HG03521 (cell line): Measurements from ENCODE around the gene OARD1.
"Not testable (repeated sequence)": the region's sequence is repeated elsewhere in the genome, so short reads cannot be mapped to it uniquely, and the experiment has no call there.

Source experiments
- ATAC-seq: cut with Tn5 transposase; IDR thresholded peaks from one replicate; pipeline ENCODE4 v1.9.1; 2021; ENCODE audit warnings: mild to moderate bottlenecking, moderate library complexity; ENCODE audit not compliant: unreplicated experiment

Gene OARD1, protein sequence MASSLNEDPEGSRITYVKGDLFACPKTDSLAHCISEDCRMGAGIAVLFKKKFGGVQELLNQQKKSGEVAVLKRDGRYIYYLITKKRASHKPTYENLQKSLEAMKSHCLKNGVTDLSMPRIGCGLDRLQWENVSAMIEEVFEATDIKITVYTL

DNA sequence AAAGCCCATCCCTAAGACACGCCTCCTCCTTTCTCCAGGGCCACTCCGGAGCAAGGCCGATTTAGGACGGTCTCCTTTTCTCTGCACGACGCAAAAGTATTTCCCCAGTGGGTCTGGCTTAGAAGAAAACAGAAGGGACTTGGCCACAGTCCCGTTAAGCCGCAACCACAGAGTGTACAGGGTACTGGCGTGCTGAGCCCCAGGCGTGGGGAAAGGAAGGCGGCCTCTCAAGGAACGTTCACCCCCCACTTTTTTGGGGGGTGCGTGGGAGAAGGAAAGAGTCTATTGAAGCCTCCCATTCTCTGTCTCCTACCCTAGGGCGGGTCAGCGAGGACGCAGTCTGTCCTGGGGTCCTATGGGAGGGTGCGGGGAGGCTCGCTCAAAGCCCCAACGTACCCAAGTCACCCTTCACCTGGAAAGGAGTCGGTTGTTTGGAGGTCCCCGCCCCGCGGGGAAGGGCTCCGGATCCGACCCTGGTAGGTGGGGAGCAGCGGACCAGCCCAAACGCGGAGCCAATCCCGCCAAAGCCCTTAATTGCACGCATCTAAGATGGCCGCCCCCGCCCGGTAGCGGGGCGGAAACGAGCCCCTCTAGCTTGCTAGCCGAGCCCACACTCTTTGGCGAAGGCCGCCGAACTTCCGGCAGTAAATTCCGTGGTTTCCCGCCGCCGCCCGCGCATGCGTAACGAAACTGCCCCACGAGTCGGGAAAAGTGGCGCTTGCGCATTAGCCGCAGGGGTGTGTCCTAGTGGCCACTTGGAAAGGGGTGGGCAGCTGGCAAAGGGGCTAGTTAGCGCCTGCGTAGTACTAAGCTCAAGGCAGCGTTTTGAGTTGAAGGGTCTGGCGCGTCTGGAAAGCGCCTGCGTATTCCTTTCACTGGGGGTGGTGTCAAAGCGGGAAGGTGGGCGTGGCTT is at the start of gene OARD1:
TSS of gene OARD1 (minus strand) at position 434 of the 913 bp plus-strand sequence. CDS start 722 bp downstream, outside the sequence.
- ATAC-seq: peak; percentile 61

DNA sequence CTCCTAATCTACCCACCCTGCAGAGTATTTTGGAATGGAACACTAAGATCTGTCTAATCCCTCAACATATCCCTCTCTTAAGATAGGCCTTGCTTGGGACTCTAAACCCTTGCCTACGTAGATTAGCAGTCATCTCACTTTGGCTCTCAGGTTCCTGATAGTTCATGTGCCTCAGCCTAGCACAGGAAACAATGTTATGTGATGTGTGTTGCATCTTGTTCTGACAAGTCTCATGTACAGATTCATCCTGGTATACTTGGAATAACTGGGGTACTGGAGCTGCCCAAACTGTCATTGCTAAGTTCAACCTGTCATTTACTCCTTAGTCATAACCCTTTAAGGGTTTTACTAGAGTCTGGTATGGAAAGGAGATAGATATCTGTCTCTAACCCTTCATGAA is 47.9 kb upstream of the OARD1 start:
- ATAC-seq: no peak

DNA sequence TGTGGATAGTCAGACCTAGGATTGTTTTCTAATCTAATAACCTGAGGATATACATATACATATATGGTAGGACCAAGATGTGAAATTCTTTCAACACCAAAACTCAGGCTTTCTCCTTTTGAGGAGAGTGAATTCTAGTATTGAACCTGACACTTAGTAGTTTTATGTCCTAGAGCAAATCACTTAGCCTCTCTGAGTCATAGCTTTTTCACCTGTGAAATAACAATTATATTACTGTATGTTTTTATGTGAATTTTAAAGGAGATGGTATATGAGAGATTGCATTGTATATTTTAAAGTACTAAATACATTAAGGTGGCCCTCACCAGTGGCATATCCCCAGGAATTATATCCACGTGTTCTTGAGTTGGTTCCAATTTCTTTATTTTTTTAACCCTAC is 47.4 kb upstream of the OARD1 start:
- no peak for ATAC-seq

DNA sequence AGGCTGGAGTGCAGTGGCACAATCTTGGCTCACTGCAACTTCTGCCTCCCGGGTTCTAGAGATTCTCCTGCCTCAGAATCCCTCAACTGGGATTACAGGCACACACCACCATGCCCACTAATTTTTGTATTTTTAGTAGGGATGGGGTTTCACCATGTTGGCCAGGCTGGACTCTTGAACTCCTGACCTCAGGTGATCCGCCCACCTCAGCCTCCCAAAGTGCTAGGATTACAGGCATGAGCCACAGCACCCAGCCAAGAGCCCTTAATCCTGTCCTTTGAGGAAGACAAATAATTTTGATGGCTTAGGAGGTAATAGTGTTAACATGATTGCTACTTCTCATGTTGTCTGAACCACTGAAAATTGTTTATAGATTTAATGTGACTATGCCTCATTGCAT is 42.9 kb upstream of the OARD1 start:
- ATAC-seq: not testable (repeated sequence)

DNA sequence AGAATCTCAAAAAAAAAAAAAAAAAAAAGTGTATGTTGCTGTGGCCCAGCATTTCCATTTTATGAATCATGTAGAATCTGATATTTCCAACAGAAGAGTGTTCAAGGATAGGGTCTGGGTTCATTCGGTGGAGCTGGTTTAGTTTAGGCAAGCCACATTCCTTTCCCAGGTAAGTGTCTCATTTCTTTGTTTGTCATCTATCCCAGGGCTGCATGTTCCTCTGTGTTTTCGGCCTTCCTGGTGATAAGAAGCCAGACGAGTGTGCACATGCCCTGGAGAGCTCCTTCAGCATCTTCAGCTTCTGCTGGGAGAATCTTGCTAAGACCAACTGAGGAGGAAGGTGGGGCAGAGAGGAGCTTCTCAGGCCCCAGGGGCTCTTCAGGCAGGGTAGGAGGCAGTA is 38.9 kb upstream of the OARD1 start:
- no peak for ATAC-seq

DNA sequence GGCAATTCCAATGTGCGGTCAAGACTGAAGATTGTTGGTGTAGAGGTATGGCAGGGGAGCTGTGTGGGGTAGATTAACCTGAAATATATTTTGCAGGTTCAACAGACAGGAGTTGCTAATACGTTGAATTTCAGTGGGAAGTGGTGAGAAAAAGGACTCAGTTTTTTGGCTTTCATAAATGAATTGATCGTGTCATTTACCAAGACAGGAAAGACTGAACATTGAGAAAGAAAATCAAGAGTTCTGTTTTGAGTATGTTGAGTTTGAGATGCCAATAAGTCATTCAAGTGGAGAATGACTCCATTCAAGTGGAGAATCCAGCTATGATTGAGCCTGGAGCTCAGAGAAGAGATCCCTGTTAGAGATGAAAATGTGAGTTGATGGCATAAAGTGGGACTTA is 31.7 kb upstream of the OARD1 start:
- ATAC-seq: no peak

DNA sequence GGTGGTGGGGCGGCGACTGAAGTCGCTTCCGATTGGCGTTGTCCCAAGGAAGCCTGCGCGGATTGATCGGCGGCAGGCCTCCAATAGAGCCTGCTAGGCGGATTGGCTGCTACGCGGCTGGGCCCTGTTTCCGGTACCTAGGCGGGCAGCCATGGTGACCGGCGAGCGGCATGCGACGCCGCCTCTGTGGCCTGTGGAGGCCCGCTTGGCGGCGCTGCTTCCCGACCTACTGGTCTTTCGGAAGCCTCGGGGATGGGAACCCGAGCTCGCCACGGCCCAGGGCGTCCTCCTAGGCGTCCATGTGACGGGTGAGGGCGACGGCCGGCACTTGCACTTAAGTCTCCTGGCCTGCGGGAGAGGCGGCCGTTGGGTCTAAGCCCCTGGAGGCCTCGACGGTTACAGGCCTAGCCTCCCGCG is 28.7 kb upstream of the OARD1 start:
- ATAC-seq: no peak

DNA sequence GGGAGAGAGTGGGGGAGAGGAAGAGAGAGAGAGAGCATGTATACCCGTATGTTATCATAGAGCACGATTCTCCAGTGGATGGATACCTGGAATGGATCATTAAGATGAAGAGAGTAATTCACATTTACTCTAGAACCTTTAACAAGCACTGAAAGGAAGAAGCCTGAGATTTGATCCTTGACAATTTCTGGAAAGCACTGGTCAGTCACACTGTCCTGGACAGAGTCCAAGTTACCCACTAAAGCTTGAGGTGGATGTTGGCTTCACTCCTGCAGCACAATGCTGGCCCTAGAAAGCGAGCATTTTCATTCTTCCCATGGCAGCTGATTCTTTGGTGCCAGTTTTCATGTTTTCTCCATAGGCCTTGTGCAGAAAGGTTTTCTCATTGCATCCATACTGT is 26.2 kb upstream of the OARD1 start:
- ATAC-seq: no peak

DNA sequence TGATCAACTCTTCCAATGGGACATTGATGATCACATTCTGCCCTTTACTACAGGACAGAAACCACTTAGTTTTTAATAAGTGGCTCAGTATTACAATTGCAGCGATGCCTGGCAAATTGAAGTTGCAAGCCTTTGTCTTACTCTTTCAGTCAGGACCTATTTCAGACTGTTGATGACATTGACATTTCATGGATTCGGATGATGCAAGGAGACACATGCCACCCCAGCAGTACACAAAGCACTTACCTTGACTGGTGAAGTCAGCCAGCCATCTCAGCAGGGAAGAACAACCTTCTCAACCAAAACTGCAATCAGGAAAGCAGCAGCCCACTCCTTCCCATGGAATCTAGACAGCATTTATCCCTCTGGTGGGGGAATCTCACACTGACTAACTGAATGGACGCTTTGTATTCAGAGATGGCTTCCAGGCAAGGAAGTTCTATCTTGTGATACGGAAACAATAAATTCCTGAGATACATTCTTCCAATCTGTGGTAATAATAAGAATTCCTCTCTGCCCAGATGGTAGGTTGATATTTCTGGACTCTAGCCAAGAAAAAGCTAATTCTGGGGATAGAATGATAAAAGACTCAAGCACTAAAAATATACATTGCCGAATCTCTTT is 25.4 kb upstream of the OARD1 start:
- ATAC-seq: no peak

DNA sequence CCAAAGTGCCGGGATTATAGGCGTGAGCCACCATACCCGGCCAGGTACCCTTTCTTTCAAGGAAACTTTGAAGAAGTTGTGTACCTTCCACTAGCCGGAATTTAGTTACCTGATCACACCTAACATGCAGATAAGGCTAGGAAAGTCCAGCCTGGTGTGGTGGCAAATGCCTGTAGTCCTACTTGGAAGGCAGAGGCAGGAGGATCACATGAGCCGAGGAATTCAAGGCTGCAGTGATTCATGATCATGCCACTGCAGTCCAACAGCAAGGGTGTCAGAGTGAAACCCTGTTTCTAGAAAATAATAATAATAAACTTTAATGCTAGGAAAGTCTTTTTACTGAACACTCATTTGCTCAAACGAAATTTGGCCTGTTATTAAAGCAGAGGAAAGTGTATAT is 21.6 kb upstream of the OARD1 start:
- ATAC-seq: no peak

DNA sequence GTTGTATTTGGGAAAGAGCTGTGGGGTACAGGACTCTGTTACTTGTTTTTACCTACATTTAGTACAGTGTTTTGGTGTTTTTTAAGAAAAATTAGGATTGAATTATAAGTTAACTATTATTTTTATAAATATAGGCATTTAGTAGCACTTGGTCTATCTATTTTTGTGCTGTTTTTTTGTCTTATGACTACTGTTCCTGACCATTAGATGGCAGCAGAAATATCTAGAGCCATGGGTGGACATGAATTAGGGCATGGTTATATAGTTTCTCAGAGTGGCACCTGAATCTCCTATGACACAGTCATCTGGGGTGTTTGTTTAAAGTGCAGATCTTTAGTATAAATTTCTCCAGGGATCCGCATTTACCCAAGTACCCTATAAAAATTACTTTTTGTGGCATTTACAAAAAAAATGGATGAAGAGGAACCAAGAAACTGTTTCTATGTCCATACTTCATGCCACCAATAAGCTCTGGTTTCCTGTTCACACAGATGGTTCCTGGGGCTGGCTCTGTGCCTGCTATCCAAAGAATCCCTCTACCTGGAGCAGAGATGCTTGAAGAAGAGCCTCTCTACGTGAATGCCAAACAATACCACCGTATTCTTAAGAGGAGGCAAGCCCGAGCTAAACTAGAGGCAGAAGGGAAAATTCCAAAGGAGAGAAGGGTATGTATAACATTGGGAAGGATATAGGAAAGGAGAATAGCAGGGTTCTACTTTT is 20.4 kb upstream of the OARD1 start:
- no peak for ATAC-seq

DNA sequence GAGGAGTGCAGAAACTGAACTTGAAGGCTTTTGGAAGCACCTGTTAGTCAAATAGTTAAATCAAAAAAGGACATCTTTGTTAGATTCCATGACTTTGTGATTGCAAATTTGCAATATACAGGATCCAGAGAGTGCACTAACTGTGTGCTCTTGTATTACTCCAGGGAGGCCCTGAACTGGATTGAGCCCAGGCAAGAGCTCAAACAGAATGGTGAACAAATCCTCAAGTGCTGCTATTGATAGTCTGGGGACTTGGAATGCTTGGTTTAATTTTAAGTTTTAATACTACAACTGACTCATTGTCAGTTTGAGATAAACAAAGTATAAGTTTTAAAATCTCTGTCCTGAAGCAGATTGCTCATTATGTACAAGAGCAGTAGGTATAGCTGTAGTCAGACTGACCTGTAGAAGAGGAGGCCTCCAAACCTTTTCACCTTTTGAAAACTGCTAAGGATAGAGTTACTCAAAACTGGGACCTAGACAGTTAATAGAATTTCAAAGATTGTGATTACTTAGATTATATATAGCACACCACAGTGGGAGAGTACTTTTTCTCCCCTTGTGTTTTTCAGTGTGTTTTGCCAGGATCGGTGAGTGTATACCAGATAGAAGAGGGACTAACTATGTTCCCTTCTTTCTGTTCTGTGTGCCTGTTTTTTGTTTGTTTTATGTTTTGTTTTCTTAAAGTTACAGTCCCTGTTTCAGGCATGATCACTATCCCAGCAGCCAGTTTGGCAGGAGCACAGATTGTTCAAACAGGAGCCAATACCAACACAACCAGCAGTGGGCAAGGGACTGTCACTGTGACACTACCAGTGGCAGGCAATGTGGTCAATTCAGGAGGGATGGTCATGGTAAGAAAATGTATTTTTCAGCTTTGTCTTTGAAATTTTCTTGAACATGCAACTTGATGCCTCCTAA is 18.9 kb upstream of the OARD1 start:
- no peak for ATAC-seq

DNA sequence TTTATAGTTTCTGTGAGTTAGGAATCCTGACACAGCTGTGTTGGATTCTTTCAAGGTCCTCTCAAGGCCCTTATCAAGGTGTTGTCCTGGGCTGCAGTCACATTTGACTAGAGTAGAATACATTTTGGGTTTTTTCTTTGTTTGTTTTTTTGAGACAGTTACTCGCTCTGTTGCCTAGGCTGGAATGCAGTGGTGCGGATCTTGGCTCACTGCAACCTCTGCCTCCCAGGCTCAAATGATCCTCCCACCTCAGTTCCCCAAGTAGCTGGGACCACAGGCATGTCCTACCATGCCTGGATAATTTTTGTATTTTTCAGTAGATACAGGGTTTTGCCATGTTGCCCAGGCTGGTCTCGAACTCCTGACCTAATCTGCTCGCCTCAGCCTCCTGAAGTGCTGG is 16.3 kb upstream of the OARD1 start:
- ATAC-seq: no peak

DNA sequence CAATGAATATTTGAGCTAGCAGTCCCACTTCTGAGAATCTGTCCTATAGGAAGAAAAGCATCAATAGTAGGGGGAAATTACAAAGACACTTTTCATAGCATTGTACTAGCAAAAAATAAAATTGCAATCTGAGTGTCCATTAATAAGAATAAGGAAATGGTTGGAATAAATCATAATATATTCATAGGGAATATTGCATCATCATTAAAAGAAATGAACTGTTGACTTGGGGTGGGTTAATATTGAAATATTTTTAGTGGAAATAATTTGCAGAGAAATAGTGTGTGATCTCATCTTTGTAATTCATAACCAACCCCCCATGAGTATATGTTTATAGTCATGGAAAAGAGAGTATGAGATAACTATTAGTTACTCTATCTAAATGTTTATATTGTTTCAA is 13.0 kb upstream of the OARD1 start:
- no peak for ATAC-seq

DNA sequence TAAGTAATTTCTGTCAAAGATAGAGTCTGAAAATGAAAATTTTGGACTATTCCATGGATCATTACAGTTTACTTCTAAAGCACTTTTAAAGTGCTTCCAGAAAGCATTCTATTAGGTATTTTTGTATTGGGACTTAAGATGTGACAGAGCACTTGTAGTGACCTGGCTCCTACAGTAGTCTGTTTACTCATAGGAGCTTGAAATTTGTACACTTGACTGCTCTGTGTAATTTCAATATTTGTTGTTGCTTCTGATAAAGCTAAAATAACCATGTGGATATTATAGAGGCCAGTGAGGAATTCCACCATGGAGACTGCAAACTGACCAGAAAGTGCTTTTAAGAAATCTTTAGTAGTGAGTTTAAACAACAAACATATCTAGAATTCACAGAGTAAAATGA is 10.9 kb upstream of the OARD1 start:
- no peak for ATAC-seq

DNA sequence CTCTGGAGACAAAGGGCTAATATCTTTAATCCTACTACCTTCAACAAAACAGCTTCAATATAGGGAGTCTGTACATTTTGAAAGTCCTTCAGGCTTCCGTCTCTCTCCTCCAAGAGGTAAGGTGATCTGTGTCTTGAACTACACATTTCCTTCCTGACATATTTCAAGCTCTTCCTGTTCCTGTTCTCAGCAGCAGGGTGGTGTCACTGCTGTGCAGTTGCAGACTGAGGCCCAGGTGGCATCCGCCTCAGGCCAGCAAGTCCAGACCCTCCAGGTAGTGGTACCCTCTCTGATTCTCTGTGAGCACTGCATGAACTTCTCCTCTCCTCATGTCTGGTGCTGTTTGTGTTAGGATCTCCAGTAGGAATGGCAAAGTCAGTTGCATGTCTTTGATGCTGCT is 8.5 kb upstream of the OARD1 start:
- ATAC-seq: no peak

DNA sequence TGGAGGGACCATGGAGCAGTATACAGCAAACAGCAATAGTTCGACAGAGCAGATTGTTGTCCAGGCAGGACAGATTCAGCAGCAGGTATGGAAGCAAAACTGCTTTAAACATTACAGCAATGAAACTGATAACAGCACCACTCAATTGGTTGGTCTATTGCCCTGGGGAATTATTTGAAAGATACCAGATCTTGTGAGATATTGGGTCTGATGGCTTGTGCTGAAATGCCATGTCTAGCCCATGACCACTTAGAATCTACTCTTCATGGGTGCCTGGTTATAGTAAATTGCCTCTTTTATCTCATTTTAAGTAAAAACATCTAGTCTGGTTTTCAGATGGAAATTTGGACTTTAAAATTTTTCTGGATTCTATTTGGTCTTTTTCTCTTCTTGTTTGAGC is 6.9 kb upstream of the OARD1 start:
- no peak for ATAC-seq

DNA sequence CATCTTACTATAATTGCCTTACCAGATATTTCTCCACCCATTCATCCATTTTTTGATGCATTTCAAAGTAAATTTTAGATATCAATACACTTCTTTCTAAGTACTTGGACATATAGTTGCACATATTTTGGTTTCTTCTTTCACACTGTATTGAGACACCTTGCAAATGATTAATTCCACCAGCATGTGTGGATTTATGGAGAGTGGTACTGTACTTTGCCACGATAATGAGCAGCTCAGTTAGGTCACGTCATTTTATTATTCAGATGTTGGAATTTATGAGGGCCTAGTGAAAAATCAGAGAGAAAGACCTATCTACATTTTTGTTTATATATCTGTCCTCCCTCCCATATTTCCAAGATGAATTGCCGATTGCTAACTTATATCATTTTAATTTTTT is 5.9 kb upstream of the OARD1 start:
- no peak for ATAC-seq

DNA sequence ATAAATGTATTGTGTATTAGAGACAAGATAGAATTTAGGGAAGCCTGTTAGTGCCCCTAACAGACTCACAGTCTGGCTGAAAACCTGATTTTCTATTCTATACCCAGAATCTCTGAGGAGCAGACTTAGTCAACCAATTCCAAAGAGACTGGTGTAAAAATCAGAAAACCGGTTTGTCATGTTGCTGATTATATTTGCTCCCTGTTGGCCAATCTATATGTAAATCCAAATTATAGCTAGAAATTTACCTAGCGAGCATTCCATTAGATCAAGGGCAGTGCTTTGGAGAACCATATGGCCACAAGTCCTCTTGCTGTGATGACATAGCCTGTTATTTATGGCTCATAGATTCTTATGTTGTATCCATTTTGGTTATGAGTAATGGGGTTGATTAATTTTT is 5.4 kb upstream of the OARD1 start:
- no peak for ATAC-seq
